ENCODE measurements around the gene SNAPC2. TPM values are rescaled to one million over a fixed set of nuclear protein-coding genes. Genes with fewer than 3 reads are reported as not detected.

The SNAPC2 gene
- polyA plus RNA-seq (2013, experiment 1 of 2; ENCODE audit: insufficient read length) = 33.7 TPM
- 28.5 TPM for polyA plus RNA-seq (2013, experiment 2 of 2; ENCODE audit: insufficient read length)

DNA sequence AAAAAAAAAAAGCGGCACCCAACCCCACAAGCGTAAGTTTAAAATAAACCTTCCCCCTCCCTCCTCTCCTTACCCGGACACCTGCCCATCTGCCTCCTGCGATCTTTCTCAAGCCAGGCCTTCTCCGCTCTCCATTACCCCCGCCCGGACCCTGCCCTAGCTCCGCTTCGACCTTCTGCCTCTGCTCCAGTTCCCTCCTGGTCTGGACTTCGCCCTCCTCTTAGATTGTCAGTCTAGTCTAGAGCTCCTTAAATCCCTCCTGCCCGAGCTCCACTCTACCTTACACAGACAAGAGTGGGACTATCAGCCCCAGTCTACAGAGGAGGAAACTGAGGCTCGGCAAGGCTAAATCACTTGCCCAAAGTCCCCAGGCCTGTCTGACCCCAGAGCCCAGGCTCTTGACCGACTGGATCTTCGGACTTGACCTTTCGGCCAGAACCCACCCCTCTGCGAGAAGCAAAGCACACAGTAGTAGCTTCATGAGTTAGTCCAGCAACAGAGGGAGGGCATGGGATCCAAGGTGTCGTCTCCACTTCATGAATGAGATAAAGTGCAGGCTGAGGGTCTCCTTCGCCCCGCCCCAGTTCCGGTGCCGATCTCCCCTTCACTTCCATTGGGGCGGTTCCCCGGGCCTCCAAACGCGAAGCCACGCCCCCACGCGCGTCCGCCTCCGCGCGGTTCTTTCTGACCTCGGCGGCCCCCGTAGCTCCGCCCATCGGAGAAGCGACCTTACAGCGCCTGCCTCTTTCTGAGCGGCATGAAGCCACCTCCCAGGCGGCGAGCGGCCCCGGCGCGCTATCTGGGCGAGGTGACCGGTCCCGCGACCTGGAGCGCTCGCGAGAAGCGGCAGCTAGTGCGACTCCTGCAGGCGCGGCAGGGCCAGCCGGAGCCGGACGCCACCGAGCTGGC lies at the start of gene SNAPC2:
Gene SNAPC2, plus strand, starts transcription at position 729 of the 909 bp plus-strand sequence. Its CDS starts 29 bp downstream, at position 758.
- peak; percentile 94 for DNase-seq

- peak; percentile 28 for DNase-seq
Observed at GRCh38 chr19:7870571-7871436, 49.3 kb upstream of the SNAPC2 start.

DNA sequence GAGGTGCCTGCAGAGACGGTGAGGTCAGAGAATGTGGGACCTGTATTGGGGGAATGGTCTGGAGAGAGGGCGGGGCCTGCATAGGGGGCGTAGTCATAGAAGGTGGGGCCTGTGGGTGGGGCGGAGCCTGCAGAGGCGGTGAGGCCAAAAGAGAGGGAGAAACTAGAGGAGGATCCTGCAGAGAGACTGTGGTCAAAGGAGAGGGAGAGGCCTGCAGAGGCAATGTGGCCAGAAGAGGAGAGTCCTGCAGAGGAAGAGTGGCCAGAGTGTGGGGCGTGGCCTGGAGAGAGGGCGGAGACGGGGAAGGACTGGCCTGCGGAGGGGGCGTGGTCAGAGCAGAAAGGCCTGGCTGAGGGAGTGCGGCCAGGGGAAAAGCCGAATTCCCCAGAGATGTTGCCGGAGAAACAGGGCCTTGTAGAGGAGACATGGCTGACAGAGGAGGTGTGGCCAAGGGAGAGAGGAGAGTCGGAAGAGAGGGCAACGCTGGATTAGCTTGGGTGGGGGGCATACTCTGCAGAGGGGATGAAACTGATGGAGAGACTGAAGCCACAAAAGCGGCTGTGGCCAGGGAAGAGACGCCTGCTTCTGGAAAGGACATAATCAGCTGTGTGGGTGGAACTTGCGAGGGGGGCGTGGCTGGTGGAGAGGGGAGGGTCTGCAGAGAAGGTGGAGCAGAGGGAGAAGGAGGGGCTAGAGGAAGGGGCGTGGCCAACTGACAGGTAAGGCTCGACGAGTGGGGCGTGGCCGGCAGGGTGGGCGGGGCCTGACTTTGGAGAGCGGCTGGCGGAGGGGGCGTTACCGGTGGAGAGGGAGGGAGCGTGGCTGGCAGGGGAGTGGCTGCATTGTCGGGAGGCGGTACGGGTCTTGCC lies 48.5 kb upstream of the SNAPC2 start:
- DNase-seq = peak; percentile 89

- no peak for DNase-seq
Observed at GRCh38 chr19:7872306-7873204, 47.6 kb upstream of the SNAPC2 start.

DNA sequence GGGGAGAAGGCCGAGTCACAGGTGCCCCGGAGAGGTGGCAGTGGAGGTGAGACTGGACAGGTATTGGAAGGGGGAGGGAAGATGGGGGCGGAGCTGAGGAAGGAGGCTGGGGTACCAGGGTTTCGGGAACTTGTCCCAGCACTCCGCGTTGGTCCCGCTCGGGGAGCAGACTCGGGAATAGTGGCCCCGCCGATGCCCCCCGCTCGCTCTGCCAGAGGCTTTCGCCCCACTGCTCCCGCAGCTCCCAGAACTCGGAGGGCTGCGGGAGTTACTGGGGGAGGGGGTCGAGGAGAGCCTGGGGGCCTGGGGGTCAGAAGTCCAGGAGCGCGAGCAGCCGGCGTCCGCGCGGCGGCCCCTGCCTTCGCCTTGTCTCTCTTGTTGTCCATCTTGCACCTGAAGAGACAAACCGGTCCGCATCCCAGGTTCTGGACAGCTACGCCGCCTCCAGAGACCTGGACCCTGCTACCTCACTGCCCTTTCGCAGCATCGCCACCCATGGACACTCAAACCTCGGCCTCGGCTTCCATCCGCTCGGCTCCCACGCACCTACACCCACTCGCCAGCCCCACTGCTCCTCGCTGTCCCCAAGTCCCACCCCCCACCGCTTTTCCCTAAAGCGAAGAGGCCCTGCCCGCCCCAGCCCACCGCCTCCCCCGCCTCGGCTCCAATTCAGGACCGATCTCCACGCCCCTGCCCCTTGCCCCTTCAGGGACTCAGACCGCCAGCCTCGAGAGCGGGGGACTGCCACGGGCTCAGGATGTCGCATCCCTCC lies 46.6 kb upstream of the SNAPC2 start:
- DNase-seq = no peak

GRCh38 chr19:7874076-7874896 lies 45.9 kb upstream of the SNAPC2 start, which contains the start of gene PRR36:
Gene PRR36 (minus strand): TSS chr19:7874390. CDS start chr19:7873689, 701 bp downstream.
- DNase-seq = no peak

- DNase-seq = no peak
Observed at GRCh38 chr19:7874897-7875273, 45.3 kb upstream of the SNAPC2 start.

- peak; percentile 51 for DNase-seq
Observed at GRCh38 chr19:7877249-7877836, 42.8 kb upstream of the SNAPC2 start.

DNA sequence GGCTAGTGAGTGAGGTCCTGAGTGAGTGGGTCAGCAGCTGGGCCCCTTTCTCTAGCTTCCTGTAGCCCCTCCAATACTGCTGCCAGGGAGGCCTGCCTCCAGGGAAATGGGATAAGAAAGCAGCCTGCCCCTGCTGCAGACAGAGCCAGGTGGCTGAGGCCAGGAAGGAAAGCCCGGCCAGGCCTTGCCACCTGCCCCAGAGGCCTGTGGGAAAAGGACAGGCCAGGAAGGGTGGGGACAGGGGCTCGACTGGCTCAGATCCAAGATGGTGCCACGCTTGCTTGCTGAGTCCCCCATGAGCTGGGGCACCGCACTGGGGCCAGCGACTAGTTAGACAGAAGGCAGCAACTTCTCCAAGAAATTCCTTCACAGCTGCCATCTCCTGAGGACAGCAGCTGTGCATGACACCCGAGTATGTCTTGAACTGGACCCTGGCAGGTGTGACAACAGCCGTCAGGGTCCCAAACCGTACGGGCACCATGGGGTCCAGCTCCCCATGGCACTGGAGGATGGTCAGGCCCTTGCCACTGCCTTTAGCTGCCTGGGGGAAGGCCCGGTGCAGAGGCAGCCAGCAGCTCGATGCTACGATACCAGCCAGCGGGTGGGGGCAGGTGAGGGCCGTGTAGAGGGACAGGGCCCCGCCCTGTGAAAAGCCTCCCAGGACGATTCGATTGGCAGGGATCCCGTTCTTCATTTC lies 40.9 kb upstream of the SNAPC2 start:
- DNase-seq = no peak

DNA sequence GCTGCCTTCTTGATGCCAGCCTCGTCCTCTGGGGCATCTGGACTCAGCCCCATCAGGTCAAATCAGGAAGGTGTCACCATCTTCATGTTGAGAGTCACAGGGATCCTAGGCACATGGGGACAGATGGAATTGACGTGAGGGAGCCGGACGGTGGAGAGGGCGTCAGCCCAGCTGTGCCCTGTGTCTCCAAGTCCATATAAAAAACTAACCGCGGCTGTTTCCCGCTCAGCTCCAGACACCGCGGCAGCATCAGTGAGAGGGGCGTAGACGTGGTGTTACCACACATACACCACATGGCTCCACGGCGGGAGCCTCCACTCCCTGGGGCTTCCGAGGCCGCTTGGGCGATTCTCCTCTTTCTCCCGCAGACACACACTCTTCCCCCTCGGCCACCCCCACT lies 40.3 kb upstream of the SNAPC2 start:
- no peak for DNase-seq

- no peak for DNase-seq
Observed at GRCh38 chr19:7881910-7882309, 38.2 kb upstream of the SNAPC2 start.

DNA sequence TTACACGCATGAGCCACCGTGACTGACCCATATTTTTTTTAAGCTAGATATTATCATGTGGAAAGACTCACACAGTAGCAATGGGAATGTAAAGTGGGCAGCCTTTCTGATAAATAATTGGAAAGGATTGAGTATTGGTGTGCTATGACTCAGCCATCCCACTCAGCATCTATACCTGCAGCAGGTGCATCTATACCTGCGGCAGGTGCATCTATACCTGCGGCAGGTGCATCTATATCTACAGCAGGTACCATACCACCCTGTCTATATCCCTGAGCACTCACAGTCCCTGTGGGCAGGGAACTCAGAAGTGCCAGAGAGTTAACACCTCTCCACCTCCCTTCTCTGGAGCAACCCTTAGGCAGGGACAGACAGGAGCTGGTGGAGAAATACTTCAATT lies 37.0 kb upstream of the SNAPC2 start:
- no peak for DNase-seq

DNA sequence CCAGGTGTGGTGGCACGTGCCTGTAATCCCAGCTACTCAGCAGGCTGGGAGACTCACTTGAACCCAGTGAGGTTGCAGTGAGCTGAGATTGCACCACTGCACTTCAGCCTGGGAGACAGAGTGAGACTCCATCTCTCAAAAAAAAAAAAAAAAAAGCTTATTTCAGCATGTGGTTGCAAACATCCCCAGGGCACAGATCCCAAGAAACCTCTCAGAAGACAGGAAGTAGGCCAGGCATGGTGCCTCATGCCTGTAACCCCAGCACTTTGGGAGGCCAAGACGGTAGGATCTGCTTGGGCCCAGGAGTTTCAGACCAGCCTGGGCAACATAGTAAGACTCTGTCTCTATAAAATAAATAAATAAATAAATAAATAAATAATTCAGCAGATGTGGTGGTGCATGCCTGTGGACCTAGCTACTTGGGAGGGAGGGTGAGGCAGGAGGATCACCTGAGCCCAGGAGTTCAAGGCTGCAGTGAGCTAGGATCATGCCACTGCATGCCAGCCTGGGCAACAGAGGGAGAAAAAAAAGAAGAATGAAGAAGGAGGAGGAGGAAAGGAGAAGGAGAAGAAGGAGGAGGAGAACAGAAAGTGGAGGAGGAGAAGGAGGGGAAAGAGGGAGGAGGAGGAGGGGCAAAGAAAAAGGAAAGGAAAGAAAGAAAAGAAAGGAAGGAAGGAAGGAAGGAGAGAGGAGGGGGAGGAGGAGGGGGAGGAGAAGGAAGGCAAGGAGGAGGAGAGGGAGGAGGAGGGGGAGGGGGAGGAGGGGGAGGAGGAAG lies 36.2 kb upstream of the SNAPC2 start:
- peak; percentile 36 for DNase-seq

- DNase-seq = no peak
Observed at GRCh38 chr19:7885818-7886217, 34.3 kb upstream of the SNAPC2 start.

- DNase-seq = no peak
Observed at GRCh38 chr19:7887408-7888144, 32.6 kb upstream of the SNAPC2 start.

- peak; percentile 85 for DNase-seq
Observed at GRCh38 chr19:7888145-7888825, 31.9 kb upstream of the SNAPC2 start, which contains the start of gene LRRC8E. Gene LRRC8E (plus strand): TSS chr19:7888510. CDS start chr19:7895604, 7,094 bp downstream.

Measured in fibroblast of skin of back (primary cell).